GM21360 (cell line): ENCODE data around the gene IRX1.

Experiments used
- ATAC-seq: cut with Tn5 transposase; IDR thresholded peaks from one replicate; pipeline ENCODE4 v1.9.1; 2021; ENCODE audit warnings: mild to moderate bottlenecking, moderate library complexity; ENCODE audit not compliant: unreplicated experiment

IRX1 gene

DNA sequence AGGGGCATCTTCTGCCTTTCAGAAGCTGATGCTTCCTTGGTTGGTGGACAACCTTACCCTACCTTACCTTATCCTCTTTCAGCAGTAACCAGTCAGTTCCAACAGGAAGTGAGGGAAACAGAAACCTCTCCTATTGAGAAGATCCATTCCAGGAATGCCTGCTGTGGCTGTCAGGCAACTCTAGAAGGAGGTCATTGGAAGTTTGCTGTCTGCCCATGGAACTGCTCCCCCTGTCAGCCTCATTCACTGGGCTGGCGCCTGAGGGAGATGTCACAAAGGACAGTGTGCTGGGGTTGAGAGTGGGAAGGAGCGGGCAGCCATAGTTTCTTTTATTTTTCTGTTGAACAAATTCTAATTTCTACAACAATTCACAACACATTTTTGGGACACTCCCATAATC lies 54.7 kb downstream of the IRX1 start:
- ATAC-seq: no peak

- ATAC-seq: no peak
Observed at GRCh38 chr5:3650868-3651267, 55.2 kb downstream of the IRX1 start.
